Fibroblast of villous mesenchyme (primary cell): Measurements from ENCODE around the gene DNASE2B. TPM values are rescaled to one million over a fixed set of nuclear protein-coding genes. Genes with fewer than 3 reads are reported as not detected.

Experiments used
- DNase-seq: peaks from one replicate; pipeline ENCODE4 v3.0.0-alpha.2; 2010; ENCODE audit warnings: low read depth
- H3K4me3 ChIP-seq: 2 replicates; pipeline ENCODE4 v1.5.1; 2011; ENCODE audit warnings: low read depth, mild to moderate bottlenecking, low read length
- CTCF ChIP-seq: IDR thresholded peaks from 2 replicates; pipeline ENCODE4 v1.5.1; 2012; ENCODE audit warnings: low read depth, mild to moderate bottlenecking, low read length; ENCODE audit not compliant: insufficient read depth
- total RNA-seq: library from RNA; depleted of rRNA; stranded (reverse); fragments of >200 nt; gene quantifications from 2 replicates; pipeline ENCODE4 v1.2.3, GENCODE V29; 2012

The DNASE2B gene
- total RNA-seq, 1 donor: not detected

GRCh38 chr1:84452436-84452835, 54.2 kb downstream of the DNASE2B start:
- no peak for TF ChIP-seq CTCF
- no peak for DNase-seq
- H3K4me3 ChIP-seq: no peak overlapping the region

GRCh38 chr1:84462118-84462517, 63.8 kb downstream of the DNASE2B start:
- TF ChIP-seq CTCF: no peak
- DNase-seq: no peak
- H3K4me3 ChIP-seq: no peak overlapping the region

Other genes starting within 250 kb of the DNASE2B start
- under 0.01 and 0.64 TPM in 2 replicates for gene SAMD13, start 96.8 kb upstream of the DNASE2B start, total RNA-seq
- gene RPF1, start 80.8 kb downstream of the DNASE2B start, total RNA-seq: 31.9 and 38.4 TPM in 2 replicates
- gene SPATA1, start 107.9 kb downstream of the DNASE2B start, total RNA-seq: 0.43 and 0.97 TPM in 2 replicates
- gene GNG5, start 108.1 kb downstream of the DNASE2B start, total RNA-seq: 17.3 and 20.9 TPM in 2 replicates
- 11.6 and 12.1 TPM in 2 replicates for gene CTBS, start 176.0 kb downstream of the DNASE2B start, total RNA-seq